GM23248 (cell line): ENCODE measurements around the gene IL10RB.

Source experiments
- EZH2 ChIP-seq: fragments of 200-600 bp; sonication (generic); IDR thresholded peaks from 2 replicates; pipeline ENCODE4 v1.6.1; 2018; ENCODE audit warnings: antibody characterized with exemption, mild to moderate bottlenecking; ENCODE audit not compliant: insufficient read depth, poor library complexity, severe bottlenecking
- EZH2phosphoT487 ChIP-seq: fragments of 200-600 bp; sonication (generic); IDR thresholded peaks from 2 replicates; pipeline ENCODE4 v1.6.1; 2018; ENCODE audit warnings: antibody characterized with exemption, moderate library complexity, mild to moderate bottlenecking, low read depth; ENCODE audit not compliant: insufficient read depth

DNA sequence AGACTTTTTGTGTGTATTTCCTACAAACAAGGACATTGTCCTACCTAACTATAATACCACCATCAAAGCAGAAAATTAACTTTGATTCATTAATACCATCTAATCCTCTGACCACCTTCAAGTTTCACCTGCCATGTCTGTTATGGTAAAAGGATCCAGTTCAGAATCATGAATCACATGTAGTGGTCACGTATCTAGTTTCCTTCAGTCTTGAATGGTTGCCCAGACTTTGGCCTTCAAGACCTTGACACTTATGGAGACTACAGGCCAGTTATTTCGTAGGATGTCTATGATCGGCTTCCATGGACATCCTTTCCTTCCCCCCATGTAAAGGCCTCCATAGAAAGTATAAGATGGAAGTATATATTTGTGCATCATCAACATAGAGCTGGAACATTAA is 46.9 kb upstream of the IL10RB start:
- TF ChIP-seq EZH2phosphoT487 (no peak), EZH2 (no peak)
